WTC11 (cell line): ENCODE measurements around the gene TSG101. TPM values are rescaled to one million over a fixed set of nuclear protein-coding genes. Genes with fewer than 3 reads are reported as not detected.

Experiments used
- ATAC-seq: fragments of 200-7000 bp; cut with Tn5 transposase; 2 replicates; pipeline ENCODE4 v1.10.0; 2021; ENCODE audit warnings: mild to moderate bottlenecking, moderate library complexity
- CTCF ChIA-PET: fragments of 300-600 bp; sonication (Branson Sonifier 250); formaldehyde crosslinking; loops from one replicate; lab custom pipeline; 2021; ENCODE audit warnings: antibody characterized with exemption; lab: Charles Lee
- POLR2A ChIA-PET: fragments of 350-600 bp; sonication (Branson Sonifier 250); formaldehyde crosslinking; loops from one replicate; lab custom pipeline; 2021; ENCODE audit warnings: antibody characterized with exemption; lab: Charles Lee
- DNase-seq: peaks from one replicate; pipeline ENCODE4 v3.0.0; 2021; ENCODE audit warnings: low spot score
- H3K27ac Mint-ChIP-seq: 2 replicates; pipeline ENCODE4 v1.8.0; 2021; ENCODE audit warnings: mixed read lengths
- H3K27me3 Mint-ChIP-seq: 2 replicates; pipeline ENCODE4 v1.8.0; 2021; ENCODE audit warnings: low read depth, mild to moderate bottlenecking, moderate library complexity, mixed read lengths
- H3K36me3 Mint-ChIP-seq: 2 replicates; pipeline ENCODE4 v1.8.0; 2021; ENCODE audit warnings: mixed read lengths
- H3K4me1 Mint-ChIP-seq: 2 replicates; pipeline ENCODE4 v1.8.0; 2022; ENCODE audit warnings: mixed read lengths
- H3K4me3 Mint-ChIP-seq: 2 replicates; pipeline ENCODE4 v1.8.0; 2021; ENCODE audit warnings: mild to moderate bottlenecking, moderate library complexity, mixed read lengths
- H3K9me3 Mint-ChIP-seq: 2 replicates; pipeline ENCODE4 v1.8.0; 2021; ENCODE audit warnings: mixed read lengths
- CREB1 ChIP-seq: sonication (generic); formaldehyde crosslinking; IDR thresholded peaks from 2 replicates; pipeline ENCODE4 v1.8.0; 2023; ENCODE audit warnings: mild to moderate bottlenecking, missing genetic modification reagents
- ETV6 ChIP-seq: sonication (generic); formaldehyde crosslinking; IDR thresholded peaks from 2 replicates; pipeline ENCODE4 v1.8.1; 2022; ENCODE audit warnings: mild to moderate bottlenecking, missing genetic modification reagents
- FOXK1 ChIP-seq: sonication (generic); formaldehyde crosslinking; IDR thresholded peaks from 2 replicates; pipeline ENCODE4 v1.8.0; 2022; ENCODE audit warnings: mild to moderate bottlenecking, moderate library complexity, missing genetic modification reagents
- FOXP1 ChIP-seq: sonication (generic); formaldehyde crosslinking; IDR thresholded peaks from 2 replicates; pipeline ENCODE4 v1.8.0; 2022; ENCODE audit warnings: missing genetic modification reagents, mild to moderate bottlenecking, moderate library complexity, borderline replicate concordance
- JUN ChIP-seq: sonication (generic); formaldehyde crosslinking; IDR thresholded peaks from 2 replicates; pipeline ENCODE4 v1.8.0; 2023; ENCODE audit warnings: mild to moderate bottlenecking, missing genetic modification reagents
- MYBL2 ChIP-seq: sonication (generic); formaldehyde crosslinking; IDR thresholded peaks from 2 replicates; pipeline ENCODE4 v1.8.1; 2023; ENCODE audit warnings: mild to moderate bottlenecking, moderate library complexity, missing genetic modification reagents
- NR3C1 ChIP-seq: sonication (generic); formaldehyde crosslinking; conservative IDR thresholded peaks from 2 replicates; pipeline ENCODE4 v1.8.1; 2023; ENCODE audit warnings: low read depth, mild to moderate bottlenecking, missing genetic modification reagents
- RELA ChIP-seq: sonication (generic); formaldehyde crosslinking; IDR thresholded peaks from 2 replicates; pipeline ENCODE4 v1.8.1; 2022; ENCODE audit warnings: missing genetic modification reagents, mild to moderate bottlenecking, borderline replicate concordance
- SP1 ChIP-seq: sonication (generic); formaldehyde crosslinking; conservative IDR thresholded peaks from 2 replicates; pipeline ENCODE4 v1.8.1; 2022; ENCODE audit warnings: missing genetic modification reagents
- ZNF138 ChIP-seq: sonication (generic); formaldehyde crosslinking; conservative IDR thresholded peaks from 2 replicates; pipeline ENCODE4 v1.8.1; 2022; ENCODE audit warnings: mild to moderate bottlenecking, moderate library complexity, missing genetic modification reagents
- ZNF263 ChIP-seq: sonication (generic); formaldehyde crosslinking; IDR thresholded peaks from 2 replicates; pipeline ENCODE4 v1.8.1; 2022; ENCODE audit warnings: low read depth, mild to moderate bottlenecking, moderate library complexity, missing genetic modification reagents
- ZNF416 ChIP-seq: fragments of 250-450 bp; sonication (Bioruptor Pico); IDR thresholded peaks from 2 replicates; pipeline ENCODE4 v1.9.0; 2021; ENCODE audit warnings: mild to moderate bottlenecking, inconsistent platforms
- total RNA-seq: library from RNA; stranded (reverse); gene quantifications from 3 replicates; pipeline ENCODE4 v1.2.3, GENCODE V29; 2021
- TF ChIP-seq, protein P1 (sequence below): fragments of 250-450 bp; sonication (Bioruptor Pico); IDR thresholded peaks from 2 replicates; pipeline ENCODE4 v1.9.0; 2021; ENCODE audit warnings: mild to moderate bottlenecking
- TF ChIP-seq, protein P2 (sequence below): sonication (generic); formaldehyde crosslinking; IDR thresholded peaks from 2 replicates; pipeline ENCODE4 v1.8.1; 2022; ENCODE audit warnings: mild to moderate bottlenecking, moderate library complexity, missing genetic modification reagents
- TF ChIP-seq, protein P3 (sequence below): fragments of 200-600 bp; IDR thresholded peaks from 2 replicates; pipeline ENCODE4 v1.8.0; 2022; ENCODE audit warnings: antibody characterized with exemption
- TF ChIP-seq, protein P4 (sequence below): sonication (generic); formaldehyde crosslinking; IDR thresholded peaks from 2 replicates; pipeline ENCODE4 v1.8.0; 2023; ENCODE audit warnings: mild to moderate bottlenecking, missing genetic modification reagents
- TF ChIP-seq, protein P5 (sequence below): sonication (generic); formaldehyde crosslinking; IDR thresholded peaks from 2 replicates; pipeline ENCODE4 v1.8.1; 2023; ENCODE audit warnings: mild to moderate bottlenecking, moderate library complexity, missing genetic modification reagents
- TF ChIP-seq, protein P6 (sequence below): sonication (generic); formaldehyde crosslinking; IDR thresholded peaks from 2 replicates; pipeline ENCODE4 v1.8.1; 2023; ENCODE audit warnings: mild to moderate bottlenecking, missing genetic modification reagents
- TF ChIP-seq, protein P7 (sequence below): sonication (generic); formaldehyde crosslinking; IDR thresholded peaks from 2 replicates; pipeline ENCODE4 v1.8.0; 2022; ENCODE audit warnings: mild to moderate bottlenecking, missing genetic modification reagents

Gene TSG101
- total RNA-seq, 1 experiment from 2014 or later, result 41.7 TPM

DNA sequence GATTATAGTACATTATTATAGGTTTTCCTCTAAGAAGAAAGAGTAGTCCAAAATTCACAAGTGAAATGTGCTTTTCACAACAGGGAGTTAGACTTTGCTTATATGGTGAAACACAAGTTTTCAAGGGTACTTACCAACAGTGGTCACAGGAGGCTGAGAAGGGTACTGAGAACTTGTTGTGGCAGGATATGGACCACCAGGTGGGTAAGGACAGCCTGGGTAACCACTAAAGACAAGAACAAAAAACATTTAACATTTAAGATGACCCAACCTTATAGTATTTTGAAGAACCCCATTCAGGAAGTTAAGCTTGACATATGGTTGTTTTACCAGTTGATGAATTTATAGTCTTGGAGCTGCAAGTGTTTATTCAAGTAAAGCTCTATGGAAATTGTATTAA is 24.4 kb downstream of the TSG101 start:
- ATAC-seq (no peak), DNase-seq (no peak)
- Mint-ChIP-seq H3K9me3 (no peaks in the 10 kb centered on the region), H3K36me3 (peaks cover 46% of the 10 kb centered on the region), H3K4me3 (no peak overlapping the region), H3K4me1 (no peaks in the 10 kb centered on the region), H3K27me3 (no peaks in the 10 kb centered on the region), H3K27ac (no peak overlapping the region)
- TF ChIP-seq, protein P1, sequence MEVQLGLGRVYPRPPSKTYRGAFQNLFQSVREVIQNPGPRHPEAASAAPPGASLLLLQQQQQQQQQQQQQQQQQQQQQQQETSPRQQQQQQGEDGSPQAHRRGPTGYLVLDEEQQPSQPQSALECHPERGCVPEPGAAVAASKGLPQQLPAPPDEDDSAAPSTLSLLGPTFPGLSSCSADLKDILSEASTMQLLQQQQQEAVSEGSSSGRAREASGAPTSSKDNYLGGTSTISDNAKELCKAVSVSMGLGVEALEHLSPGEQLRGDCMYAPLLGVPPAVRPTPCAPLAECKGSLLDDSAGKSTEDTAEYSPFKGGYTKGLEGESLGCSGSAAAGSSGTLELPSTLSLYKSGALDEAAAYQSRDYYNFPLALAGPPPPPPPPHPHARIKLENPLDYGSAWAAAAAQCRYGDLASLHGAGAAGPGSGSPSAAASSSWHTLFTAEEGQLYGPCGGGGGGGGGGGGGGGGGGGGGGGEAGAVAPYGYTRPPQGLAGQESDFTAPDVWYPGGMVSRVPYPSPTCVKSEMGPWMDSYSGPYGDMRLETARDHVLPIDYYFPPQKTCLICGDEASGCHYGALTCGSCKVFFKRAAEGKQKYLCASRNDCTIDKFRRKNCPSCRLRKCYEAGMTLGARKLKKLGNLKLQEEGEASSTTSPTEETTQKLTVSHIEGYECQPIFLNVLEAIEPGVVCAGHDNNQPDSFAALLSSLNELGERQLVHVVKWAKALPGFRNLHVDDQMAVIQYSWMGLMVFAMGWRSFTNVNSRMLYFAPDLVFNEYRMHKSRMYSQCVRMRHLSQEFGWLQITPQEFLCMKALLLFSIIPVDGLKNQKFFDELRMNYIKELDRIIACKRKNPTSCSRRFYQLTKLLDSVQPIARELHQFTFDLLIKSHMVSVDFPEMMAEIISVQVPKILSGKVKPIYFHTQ (CRISPR knock-in tag), result no peak
- TF ChIP-seq ZNF416 (CRISPR knock-in tag) (no peak), FOXK1 (no peak), CREB1 (CRISPR knock-in tag) (no peak), ETV6 (CRISPR knock-in tag) (no peak), MYBL2 (CRISPR knock-in tag) (no peak), ZNF138 (no peak), JUN (CRISPR knock-in tag) (no peak), NR3C1 (CRISPR knock-in tag) (no peak), ZNF263 (CRISPR knock-in tag) (no peak), SP1 (CRISPR knock-in tag) (no peak), RELA (CRISPR knock-in tag) (no peak), FOXP1 (CRISPR knock-in tag) (no peak)
- TF ChIP-seq, protein P2, sequence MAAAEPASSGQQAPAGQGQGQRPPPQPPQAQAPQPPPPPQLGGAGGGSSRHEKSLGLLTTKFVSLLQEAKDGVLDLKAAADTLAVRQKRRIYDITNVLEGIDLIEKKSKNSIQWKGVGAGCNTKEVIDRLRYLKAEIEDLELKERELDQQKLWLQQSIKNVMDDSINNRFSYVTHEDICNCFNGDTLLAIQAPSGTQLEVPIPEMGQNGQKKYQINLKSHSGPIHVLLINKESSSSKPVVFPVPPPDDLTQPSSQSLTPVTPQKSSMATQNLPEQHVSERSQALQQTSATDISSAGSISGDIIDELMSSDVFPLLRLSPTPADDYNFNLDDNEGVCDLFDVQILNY (CRISPR knock-in tag), result no peak
- TF ChIP-seq, protein P3, sequence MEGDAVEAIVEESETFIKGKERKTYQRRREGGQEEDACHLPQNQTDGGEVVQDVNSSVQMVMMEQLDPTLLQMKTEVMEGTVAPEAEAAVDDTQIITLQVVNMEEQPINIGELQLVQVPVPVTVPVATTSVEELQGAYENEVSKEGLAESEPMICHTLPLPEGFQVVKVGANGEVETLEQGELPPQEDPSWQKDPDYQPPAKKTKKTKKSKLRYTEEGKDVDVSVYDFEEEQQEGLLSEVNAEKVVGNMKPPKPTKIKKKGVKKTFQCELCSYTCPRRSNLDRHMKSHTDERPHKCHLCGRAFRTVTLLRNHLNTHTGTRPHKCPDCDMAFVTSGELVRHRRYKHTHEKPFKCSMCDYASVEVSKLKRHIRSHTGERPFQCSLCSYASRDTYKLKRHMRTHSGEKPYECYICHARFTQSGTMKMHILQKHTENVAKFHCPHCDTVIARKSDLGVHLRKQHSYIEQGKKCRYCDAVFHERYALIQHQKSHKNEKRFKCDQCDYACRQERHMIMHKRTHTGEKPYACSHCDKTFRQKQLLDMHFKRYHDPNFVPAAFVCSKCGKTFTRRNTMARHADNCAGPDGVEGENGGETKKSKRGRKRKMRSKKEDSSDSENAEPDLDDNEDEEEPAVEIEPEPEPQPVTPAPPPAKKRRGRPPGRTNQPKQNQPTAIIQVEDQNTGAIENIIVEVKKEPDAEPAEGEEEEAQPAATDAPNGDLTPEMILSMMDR, result no peak
- TF ChIP-seq, protein P4, sequence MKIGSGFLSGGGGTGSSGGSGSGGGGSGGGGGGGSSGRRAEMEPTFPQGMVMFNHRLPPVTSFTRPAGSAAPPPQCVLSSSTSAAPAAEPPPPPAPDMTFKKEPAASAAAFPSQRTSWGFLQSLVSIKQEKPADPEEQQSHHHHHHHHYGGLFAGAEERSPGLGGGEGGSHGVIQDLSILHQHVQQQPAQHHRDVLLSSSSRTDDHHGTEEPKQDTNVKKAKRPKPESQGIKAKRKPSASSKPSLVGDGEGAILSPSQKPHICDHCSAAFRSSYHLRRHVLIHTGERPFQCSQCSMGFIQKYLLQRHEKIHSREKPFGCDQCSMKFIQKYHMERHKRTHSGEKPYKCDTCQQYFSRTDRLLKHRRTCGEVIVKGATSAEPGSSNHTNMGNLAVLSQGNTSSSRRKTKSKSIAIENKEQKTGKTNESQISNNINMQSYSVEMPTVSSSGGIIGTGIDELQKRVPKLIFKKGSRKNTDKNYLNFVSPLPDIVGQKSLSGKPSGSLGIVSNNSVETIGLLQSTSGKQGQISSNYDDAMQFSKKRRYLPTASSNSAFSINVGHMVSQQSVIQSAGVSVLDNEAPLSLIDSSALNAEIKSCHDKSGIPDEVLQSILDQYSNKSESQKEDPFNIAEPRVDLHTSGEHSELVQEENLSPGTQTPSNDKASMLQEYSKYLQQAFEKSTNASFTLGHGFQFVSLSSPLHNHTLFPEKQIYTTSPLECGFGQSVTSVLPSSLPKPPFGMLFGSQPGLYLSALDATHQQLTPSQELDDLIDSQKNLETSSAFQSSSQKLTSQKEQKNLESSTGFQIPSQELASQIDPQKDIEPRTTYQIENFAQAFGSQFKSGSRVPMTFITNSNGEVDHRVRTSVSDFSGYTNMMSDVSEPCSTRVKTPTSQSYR, result no peak
- TF ChIP-seq, protein P5, sequence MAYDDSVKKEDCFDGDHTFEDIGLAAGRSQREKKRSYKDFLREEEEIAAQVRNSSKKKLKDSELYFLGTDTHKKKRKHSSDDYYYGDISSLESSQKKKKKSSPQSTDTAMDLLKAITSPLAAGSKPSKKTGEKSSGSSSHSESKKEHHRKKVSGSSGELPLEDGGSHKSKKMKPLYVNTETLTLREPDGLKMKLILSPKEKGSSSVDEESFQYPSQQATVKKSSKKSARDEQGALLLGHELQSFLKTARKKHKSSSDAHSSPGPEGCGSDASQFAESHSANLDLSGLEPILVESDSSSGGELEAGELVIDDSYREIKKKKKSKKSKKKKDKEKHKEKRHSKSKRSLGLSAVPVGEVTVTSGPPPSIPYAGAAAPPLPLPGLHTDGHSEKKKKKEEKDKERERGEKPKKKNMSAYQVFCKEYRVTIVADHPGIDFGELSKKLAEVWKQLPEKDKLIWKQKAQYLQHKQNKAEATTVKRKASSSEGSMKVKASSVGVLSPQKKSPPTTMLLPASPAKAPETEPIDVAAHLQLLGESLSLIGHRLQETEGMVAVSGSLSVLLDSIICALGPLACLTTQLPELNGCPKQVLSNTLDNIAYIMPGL, result no peak
- TF ChIP-seq, protein P6, sequence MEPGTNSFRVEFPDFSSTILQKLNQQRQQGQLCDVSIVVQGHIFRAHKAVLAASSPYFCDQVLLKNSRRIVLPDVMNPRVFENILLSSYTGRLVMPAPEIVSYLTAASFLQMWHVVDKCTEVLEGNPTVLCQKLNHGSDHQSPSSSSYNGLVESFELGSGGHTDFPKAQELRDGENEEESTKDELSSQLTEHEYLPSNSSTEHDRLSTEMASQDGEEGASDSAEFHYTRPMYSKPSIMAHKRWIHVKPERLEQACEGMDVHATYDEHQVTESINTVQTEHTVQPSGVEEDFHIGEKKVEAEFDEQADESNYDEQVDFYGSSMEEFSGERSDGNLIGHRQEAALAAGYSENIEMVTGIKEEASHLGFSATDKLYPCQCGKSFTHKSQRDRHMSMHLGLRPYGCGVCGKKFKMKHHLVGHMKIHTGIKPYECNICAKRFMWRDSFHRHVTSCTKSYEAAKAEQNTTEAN (CRISPR knock-in tag), result no peak
- TF ChIP-seq, protein P7, sequence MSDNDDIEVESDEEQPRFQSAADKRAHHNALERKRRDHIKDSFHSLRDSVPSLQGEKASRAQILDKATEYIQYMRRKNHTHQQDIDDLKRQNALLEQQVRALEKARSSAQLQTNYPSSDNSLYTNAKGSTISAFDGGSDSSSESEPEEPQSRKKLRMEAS, result no peak
- POLR2A ChIA-PET, result no interaction called here
- CTCF ChIA-PET, result no interaction called here
